ENCODE data around the gene FILIP1L.

The FILIP1L gene

GRCh38 chr3:100029052-100029451 is 85.2 kb downstream of the FILIP1L start:
- Histone ChIP-seq H3K36me3 (ENCODE audit: insufficient read depth, low read length) (0 out of 2 replicates have a peak, but pooled peaks cover 5% of the 10 kb centered on the region), H3K27ac (ENCODE audit: low read depth, low read length) (no peak overlapping the region), H3K4me3 (ENCODE audit: low read depth, low read length) (no peak overlapping the region), H2AFZ (ENCODE audit: low read length, unreplicated experiment) (no peak overlapping the region), H3K27me3 (ENCODE audit: insufficient read depth, low read length) (no peaks in the 10 kb centered on the region), H3K4me1 (ENCODE audit: control insufficient read depth, insufficient read depth, low read length, unreplicated experiment) (peaks cover 36% of the 10 kb centered on the region), H3K79me2 (ENCODE audit: control insufficient read depth, insufficient read depth, low read length, unreplicated experiment) (no peaks in the 10 kb centered on the region)

- Histone ChIP-seq H3K79me2 (ENCODE audit: control insufficient read depth, insufficient read depth, low read length, unreplicated experiment) (no peaks in the 10 kb centered on the region), H3K27ac (ENCODE audit: low read depth, low read length) (no peak overlapping the region), H3K36me3 (ENCODE audit: insufficient read depth, low read length) (0 out of 2 replicates have a peak, but pooled peaks cover 5% of the 10 kb centered on the region), H3K4me3 (ENCODE audit: low read depth, low read length) (no peak overlapping the region), H3K27me3 (ENCODE audit: insufficient read depth, low read length) (no peaks in the 10 kb centered on the region), H2AFZ (ENCODE audit: low read length, unreplicated experiment) (no peak overlapping the region), H3K4me1 (ENCODE audit: control insufficient read depth, insufficient read depth, low read length, unreplicated experiment) (peaks cover 19% of the 10 kb centered on the region)
Measured at GRCh38 chr3:100027321-100027720, 87.0 kb downstream of the FILIP1L start.

DNA sequence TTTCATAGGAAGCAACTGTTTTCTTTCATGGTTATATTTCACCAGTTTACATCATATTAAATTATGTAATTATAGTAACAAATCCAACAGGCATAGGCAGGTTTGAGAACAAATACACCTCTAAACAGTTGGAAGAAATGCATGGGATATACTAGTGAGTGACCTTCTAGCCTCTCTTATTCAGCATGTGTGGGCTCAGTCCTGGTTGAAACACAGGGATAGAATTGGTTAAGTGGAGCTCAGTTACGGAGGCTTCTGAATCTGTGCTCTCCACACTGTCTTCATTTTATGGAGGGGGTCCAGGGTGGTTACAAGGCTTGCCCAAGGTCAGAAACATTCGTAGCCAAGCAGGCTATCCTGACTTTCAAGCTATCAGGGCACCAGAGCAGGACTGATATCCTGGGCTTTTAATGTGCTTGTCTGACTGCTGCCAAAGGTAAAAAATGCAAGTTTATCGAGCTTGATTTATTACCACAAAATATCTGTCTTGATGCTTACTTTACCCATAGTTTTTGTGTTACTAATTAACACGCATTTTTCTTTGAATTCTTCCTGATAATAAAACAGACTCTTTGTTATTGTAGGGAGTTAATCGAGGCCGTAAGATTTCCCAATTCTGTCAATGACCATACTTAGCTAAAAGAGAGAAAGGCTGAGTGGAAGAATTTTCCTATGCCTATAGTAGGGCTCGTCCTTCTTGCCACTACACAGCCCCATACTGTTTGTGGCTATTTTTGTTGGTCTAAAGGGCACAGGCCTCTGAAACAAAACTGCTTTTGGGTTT is 89.6 kb downstream of the FILIP1L start:
- Histone ChIP-seq H2AFZ (ENCODE audit: low read length, unreplicated experiment) (peak overlapping the region; percentile 3), H3K4me3 (ENCODE audit: low read depth, low read length) (no peak overlapping the region), H3K79me2 (ENCODE audit: control insufficient read depth, insufficient read depth, low read length, unreplicated experiment) (no peaks in the 10 kb centered on the region), H3K27ac (ENCODE audit: low read depth, low read length) (no peak overlapping the region), H3K4me1 (ENCODE audit: control insufficient read depth, insufficient read depth, low read length, unreplicated experiment) (peaks cover 14% of the 10 kb centered on the region), H3K36me3 (ENCODE audit: insufficient read depth, low read length) (0 out of 2 replicates have a peak, but pooled peaks cover 5% of the 10 kb centered on the region), H3K27me3 (ENCODE audit: insufficient read depth, low read length) (no peaks in the 10 kb centered on the region)

DNA sequence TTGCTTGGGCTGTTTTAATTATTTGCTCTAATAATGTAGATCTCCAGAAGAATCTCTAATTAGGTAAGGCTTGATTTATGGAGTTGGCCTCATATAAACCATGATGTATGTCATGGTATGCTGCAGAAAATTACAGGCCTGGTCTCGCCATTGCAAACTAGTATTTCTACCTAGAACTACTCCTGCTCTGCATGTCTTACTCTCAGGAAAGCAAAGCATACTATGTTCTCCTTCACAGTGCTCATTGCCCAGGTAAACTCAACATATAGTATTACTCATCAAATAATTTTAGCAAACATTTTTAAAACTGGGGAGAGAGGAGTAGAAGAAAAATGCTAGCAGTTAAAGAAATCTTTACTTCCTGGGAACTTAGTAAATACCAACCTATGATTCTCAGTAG is 90.7 kb downstream of the FILIP1L start:
- Histone ChIP-seq H3K79me2 (ENCODE audit: control insufficient read depth, insufficient read depth, low read length, unreplicated experiment) (no peaks in the 10 kb centered on the region), H3K4me1 (ENCODE audit: control insufficient read depth, insufficient read depth, low read length, unreplicated experiment) (peaks cover 17% of the 10 kb centered on the region), H3K4me3 (ENCODE audit: low read depth, low read length) (no peak overlapping the region), H2AFZ (ENCODE audit: low read length, unreplicated experiment) (no peak overlapping the region), H3K27me3 (ENCODE audit: insufficient read depth, low read length) (no peaks in the 10 kb centered on the region), H3K36me3 (ENCODE audit: insufficient read depth, low read length) (0 out of 2 replicates have a peak, but pooled peaks cover 5% of the 10 kb centered on the region), H3K27ac (ENCODE audit: low read depth, low read length) (no peak overlapping the region)

DNA sequence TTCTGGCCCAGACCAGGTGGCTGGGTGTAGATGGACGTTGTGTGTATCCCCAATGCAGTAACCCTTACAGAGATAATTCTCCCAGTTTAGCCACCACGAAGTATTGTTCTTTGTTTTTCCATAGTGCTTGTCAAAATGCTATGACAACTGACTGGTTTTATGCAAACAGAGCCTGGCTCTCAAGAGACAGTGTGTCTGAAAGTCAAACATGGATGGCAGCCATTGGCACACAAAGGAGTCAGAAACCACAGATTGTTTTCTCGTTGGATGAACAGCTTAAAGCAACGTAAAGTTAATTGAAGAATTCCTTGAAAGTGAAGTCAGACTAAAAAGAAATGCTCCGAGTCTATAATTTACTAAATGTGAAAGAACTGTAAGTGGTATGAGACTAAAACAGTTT is 91.2 kb downstream of the FILIP1L start:
- 0 out of 2 replicates have a peak, but pooled peaks cover 5% of the 10 kb centered on the region for H3K36me3 ChIP-seq (ENCODE audit: insufficient read depth, low read length)
- H2AFZ ChIP-seq (ENCODE audit: low read length, unreplicated experiment) = no peak overlapping the region
- H3K27ac ChIP-seq (ENCODE audit: low read depth, low read length) = no peak overlapping the region
- no peaks in the 10 kb centered on the region for H3K27me3 ChIP-seq (ENCODE audit: insufficient read depth, low read length)
- H3K4me1 ChIP-seq (ENCODE audit: control insufficient read depth, insufficient read depth, low read length, unreplicated experiment) = peaks cover 17% of the 10 kb centered on the region
- no peaks in the 10 kb centered on the region for H3K79me2 ChIP-seq (ENCODE audit: control insufficient read depth, insufficient read depth, low read length, unreplicated experiment)
- H3K4me3 ChIP-seq (ENCODE audit: low read depth, low read length) = no peak overlapping the region

GRCh38 chr3:100022506-100022905 is 91.8 kb downstream of the FILIP1L start:
- H3K27me3 ChIP-seq (ENCODE audit: insufficient read depth, low read length) = no peaks in the 10 kb centered on the region
- H3K79me2 ChIP-seq (ENCODE audit: control insufficient read depth, insufficient read depth, low read length, unreplicated experiment) = no peaks in the 10 kb centered on the region
- no peak overlapping the region for H3K4me3 ChIP-seq (ENCODE audit: low read depth, low read length)
- H3K36me3 ChIP-seq (ENCODE audit: insufficient read depth, low read length) = 0 out of 2 replicates have a peak, but pooled peaks cover 5% of the 10 kb centered on the region
- H2AFZ ChIP-seq (ENCODE audit: low read length, unreplicated experiment) = no peak overlapping the region
- H3K27ac ChIP-seq (ENCODE audit: low read depth, low read length) = no peak overlapping the region
- peaks cover 17% of the 10 kb centered on the region for H3K4me1 ChIP-seq (ENCODE audit: control insufficient read depth, insufficient read depth, low read length, unreplicated experiment)

GRCh38 chr3:100020876-100021644 is 93.2 kb downstream of the FILIP1L start:
- H3K4me3 ChIP-seq (ENCODE audit: low read depth, low read length) = no peak overlapping the region
- H3K4me1 ChIP-seq (ENCODE audit: control insufficient read depth, insufficient read depth, low read length, unreplicated experiment) = peaks cover 17% of the 10 kb centered on the region
- H3K27me3 ChIP-seq (ENCODE audit: insufficient read depth, low read length) = no peaks in the 10 kb centered on the region
- H3K79me2 ChIP-seq (ENCODE audit: control insufficient read depth, insufficient read depth, low read length, unreplicated experiment) = no peaks in the 10 kb centered on the region
- H2AFZ ChIP-seq (ENCODE audit: low read length, unreplicated experiment) = no peak overlapping the region
- H3K36me3 ChIP-seq (ENCODE audit: insufficient read depth, low read length) = no peaks in the 10 kb centered on the region
- no peak overlapping the region for H3K27ac ChIP-seq (ENCODE audit: low read depth, low read length)

DNA sequence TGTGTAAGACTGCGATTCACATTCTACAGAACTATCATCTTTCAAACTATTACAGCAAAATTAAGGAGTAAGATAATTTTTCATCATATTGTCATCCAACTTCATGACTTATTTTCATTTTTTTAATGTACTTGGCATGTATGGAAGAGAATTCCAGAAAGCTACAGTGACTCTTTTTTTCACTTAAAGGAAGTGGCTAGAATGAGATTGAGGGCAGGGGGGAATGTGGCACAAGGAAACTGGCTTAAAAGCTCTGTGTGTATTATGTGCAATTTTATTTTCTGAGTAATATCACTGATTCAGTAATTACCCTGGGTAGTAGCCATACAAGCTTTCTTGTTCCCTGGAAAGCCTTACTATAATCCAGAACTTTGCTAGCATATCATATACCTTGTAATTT is 94.6 kb downstream of the FILIP1L start:
- Histone ChIP-seq H3K36me3 (ENCODE audit: insufficient read depth, low read length) (peaks cover 4% of the 10 kb centered on the region; the same call in 1 of the 2 replicates), H3K27ac (ENCODE audit: low read depth, low read length) (no peak overlapping the region), H3K79me2 (ENCODE audit: control insufficient read depth, insufficient read depth, low read length, unreplicated experiment) (no peaks in the 10 kb centered on the region), H3K27me3 (ENCODE audit: insufficient read depth, low read length) (no peaks in the 10 kb centered on the region), H3K4me1 (ENCODE audit: control insufficient read depth, insufficient read depth, low read length, unreplicated experiment) (peaks cover 8% of the 10 kb centered on the region), H3K4me3 (ENCODE audit: low read depth, low read length) (no peak overlapping the region), H2AFZ (ENCODE audit: low read length, unreplicated experiment) (no peak overlapping the region)

GRCh38 chr3:100018806-100019205 is 95.5 kb downstream of the FILIP1L start:
- Histone ChIP-seq H3K27ac (ENCODE audit: low read depth, low read length) (no peak overlapping the region), H3K4me1 (ENCODE audit: control insufficient read depth, insufficient read depth, low read length, unreplicated experiment) (peaks cover 4% of the 10 kb centered on the region), H3K27me3 (ENCODE audit: insufficient read depth, low read length) (no peaks in the 10 kb centered on the region), H2AFZ (ENCODE audit: low read length, unreplicated experiment) (no peak overlapping the region), H3K4me3 (ENCODE audit: low read depth, low read length) (no peak overlapping the region), H3K79me2 (ENCODE audit: control insufficient read depth, insufficient read depth, low read length, unreplicated experiment) (no peaks in the 10 kb centered on the region), H3K36me3 (ENCODE audit: insufficient read depth, low read length) (peaks cover 4% of the 10 kb centered on the region; the same call in 1 of the 2 replicates)

DNA sequence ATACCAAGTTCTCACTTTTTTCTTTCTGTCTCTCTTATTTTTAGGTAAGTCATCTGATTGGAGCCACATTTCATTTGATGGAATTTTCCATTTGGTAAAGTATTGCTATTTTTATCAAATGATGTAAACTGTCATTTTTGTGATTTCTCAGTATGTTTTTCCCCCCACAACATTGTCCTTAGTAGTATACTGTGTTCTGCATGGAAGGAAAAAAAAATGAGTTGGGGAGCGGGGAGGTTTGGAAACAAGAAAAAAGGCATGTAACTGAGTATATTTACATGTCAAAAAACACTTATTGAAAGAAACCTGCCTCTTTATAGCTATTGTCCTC is 104.2 kb downstream of the FILIP1L start:
- Histone ChIP-seq H3K27me3 (ENCODE audit: insufficient read depth, low read length) (no peaks in the 10 kb centered on the region), H3K79me2 (ENCODE audit: control insufficient read depth, insufficient read depth, low read length, unreplicated experiment) (no peaks in the 10 kb centered on the region), H3K36me3 (ENCODE audit: insufficient read depth, low read length) (peaks cover 2% of the 10 kb centered on the region; the same call in 1 of the 2 replicates), H2AFZ (ENCODE audit: low read length, unreplicated experiment) (no peak overlapping the region), H3K27ac (ENCODE audit: low read depth, low read length) (no peak overlapping the region), H3K4me3 (ENCODE audit: low read depth, low read length) (no peak overlapping the region), H3K4me1 (ENCODE audit: control insufficient read depth, insufficient read depth, low read length, unreplicated experiment) (peaks cover 24% of the 10 kb centered on the region)
